ENCODE data around the gene MRPL17. TPM values are rescaled to one million over a fixed set of nuclear protein-coding genes. Genes with fewer than 3 reads are reported as not detected.

The MRPL17 gene
- total RNA-seq, 2 experiments from 2014 or later = 50.9 to 51.4 TPM

DNA sequence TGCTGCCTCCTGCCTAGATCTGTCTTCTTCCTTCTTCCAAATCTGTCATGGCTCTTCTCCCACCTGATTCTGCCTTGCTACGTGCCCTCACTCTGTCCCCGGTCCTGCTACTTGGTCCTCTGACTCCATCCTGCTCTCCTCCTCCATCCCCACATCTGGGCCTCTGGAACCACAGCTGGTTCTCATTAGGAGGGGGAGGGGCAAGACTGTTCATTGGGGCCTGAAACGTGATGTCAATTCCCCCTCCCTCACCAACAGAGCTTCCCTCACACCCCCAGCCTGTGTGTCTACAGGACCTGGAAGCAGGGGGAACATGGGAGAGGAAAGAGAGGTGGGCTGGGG lies 36.6 kb downstream of the MRPL17 start:
- DNase-seq (no peak), ATAC-seq (ENCODE audit: low read depth) (peak; percentile 4)
- Mint-ChIP-seq H3K36me3 (no peaks in the 10 kb centered on the region), H3K4me3 (no peak overlapping the region), H3K4me1 (peaks cover 2% of the 10 kb centered on the region), H3K27ac (no peak overlapping the region), H3K9me3 (no peaks in the 10 kb centered on the region), H3K27me3 (no peaks in the 10 kb centered on the region)
- POLR2A ChIA-PET = interaction anchor here (1.2 to 3.1 kb wide), 4 partner anchors 28 to 165 kb away, joined by 3 to 16 read pairs (median 6); partner anchors contain the start of genes TAF10 and TPP1

DNA sequence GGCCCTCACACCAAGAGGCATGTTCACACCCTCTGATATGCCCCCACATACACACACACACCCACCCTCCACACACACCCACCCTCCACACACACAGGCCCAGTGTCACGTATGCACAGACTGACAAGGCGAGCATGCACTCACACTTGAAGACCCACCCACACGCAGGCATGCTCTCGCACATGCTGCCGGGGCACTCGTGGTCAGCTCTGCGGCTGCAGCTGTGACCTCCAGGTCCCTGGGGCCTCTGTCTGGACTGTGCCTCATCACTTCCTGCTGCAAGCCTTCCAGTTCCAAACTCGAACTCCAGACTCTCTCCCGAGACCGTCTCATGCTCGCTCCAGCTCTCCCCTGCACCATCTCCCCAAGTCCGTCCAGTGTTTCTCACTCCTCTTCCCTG lies 37.1 kb downstream of the MRPL17 start:
- Mint-ChIP-seq H3K4me1 (peaks cover 2% of the 10 kb centered on the region), H3K27ac (no peak overlapping the region), H3K4me3 (no peak overlapping the region), H3K27me3 (no peaks in the 10 kb centered on the region), H3K36me3 (no peaks in the 10 kb centered on the region), H3K9me3 (no peaks in the 10 kb centered on the region)
- POLR2A ChIA-PET = interaction anchor here (1.2 to 1.4 kb wide), 2 partner anchors 34 to 100 kb away, joined by 3 to 7 read pairs; partner anchors contain the start of gene TAF10
- ATAC-seq (ENCODE audit: low read depth) (no peak), DNase-seq (no peak)

DNA sequence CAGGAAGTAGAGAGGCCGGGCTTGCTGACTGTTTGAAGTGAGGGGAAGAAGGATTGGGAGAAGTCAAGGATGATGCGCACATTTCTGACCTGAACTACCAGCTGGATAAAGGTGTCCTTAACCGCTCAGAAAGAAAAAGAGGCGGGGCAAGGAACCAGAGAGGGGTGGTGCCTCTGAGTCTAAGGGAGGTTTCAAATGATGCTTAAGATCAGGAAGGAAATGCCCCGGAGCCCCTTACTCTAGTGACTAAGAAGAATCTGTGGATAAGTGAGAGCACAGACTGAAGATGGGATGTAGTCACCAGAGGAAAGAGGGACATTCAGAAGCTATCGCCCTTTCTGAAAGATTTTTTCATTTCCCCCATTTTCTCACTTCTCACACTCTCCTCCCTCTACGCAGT lies 40.2 kb downstream of the MRPL17 start:
- Mint-ChIP-seq H3K9me3 (no peaks in the 10 kb centered on the region), H3K4me1 (peaks cover 8% of the 10 kb centered on the region), H3K4me3 (no peak overlapping the region), H3K27ac (no peak overlapping the region), H3K27me3 (no peaks in the 10 kb centered on the region), H3K36me3 (no peaks in the 10 kb centered on the region)
- POLR2A ChIA-PET = no interaction called here
- ATAC-seq (ENCODE audit: low read depth) (no peak), DNase-seq (no peak)

DNA sequence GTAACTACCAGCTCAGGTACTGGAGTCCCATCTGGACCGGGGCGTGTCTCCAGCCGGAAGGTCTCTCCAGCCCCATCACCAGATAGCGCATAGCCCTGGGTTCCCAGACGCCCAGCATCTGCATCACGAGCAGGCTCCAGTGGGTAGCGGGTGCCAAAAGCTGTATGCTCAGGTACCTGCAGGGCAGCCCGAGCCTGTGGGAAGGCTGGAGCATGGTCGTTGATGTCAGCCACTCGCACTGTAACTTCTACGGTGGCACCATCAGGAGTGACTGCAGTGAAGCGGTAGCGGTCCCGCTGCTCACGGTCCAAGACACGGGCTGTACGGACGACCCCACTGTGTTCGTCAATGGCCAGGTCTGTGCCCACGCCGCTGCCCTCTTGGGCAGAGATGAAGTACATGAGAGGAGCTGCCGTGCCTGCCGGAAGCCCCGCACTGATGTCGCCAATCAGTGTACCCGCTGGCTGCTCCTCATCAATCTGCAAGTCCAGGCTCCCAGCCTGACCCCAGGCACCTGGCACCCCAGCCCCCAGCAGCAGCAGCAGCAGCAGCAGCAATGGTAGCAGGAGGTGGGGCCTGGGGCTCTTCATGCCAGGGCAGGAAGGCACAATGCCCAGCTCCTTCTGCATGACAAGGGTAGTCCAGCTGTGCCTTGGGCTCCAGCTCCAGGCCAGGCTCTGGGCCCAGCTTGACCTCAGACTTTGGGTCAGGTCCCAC lies 42.0 kb downstream of the MRPL17 start:
- Mint-ChIP-seq H3K27me3 (no peaks in the 10 kb centered on the region), H3K27ac (no peak overlapping the region), H3K9me3 (no peaks in the 10 kb centered on the region), H3K36me3 (no peaks in the 10 kb centered on the region), H3K4me1 (peaks cover 8% of the 10 kb centered on the region), H3K4me3 (no peak overlapping the region)
- DNase-seq (no peak), ATAC-seq (ENCODE audit: low read depth) (no peak)
- POLR2A ChIA-PET = interaction anchor here (1.3 kb wide), 1 partner anchor 22 kb away, joined by 4 read pairs; the partner anchor contains the start of gene TPP1

DNA sequence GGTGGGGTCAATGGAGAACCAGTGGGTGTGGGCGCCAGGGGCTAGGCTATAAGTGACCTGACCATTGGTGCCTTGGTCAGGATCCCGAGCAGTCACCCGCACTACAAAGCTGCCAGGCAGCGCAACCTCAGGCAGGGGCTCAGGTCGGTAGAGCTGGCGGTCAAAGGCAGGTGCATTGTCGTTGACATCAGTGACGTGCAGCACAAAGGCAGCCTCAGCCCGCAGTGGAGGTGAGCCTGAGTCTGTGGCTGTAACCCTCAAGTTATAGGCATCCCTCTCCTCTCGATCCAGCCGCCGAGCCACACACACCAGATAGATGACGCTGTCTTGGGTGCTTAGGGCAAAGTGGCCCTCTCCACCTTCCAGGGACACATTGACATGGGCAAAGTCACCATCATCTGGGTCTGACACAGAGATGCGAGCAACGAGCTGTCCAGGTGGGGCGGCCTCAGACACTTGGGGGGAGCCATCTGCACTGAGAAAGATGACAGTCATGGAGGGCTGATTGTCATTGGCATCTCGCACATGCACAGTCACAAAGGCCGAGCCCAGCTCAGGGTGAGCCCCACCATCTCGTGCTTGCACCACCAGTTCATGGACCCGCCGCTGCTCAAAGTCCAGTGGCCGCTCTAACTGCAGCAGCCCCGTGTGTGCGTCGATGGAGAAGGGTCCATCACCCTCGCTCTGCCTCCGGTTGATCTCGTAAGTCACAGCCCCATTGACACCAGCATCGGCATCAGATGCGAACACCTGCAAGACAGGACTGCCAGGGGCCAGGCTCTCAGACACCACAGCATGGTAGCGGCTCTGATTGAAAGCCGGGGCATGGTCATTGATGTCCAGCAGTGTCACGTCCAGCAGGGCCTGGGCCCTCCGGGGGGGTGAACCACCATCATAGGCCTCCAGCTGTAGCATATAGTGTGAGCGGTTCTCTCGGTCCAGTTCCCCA lies 42.8 kb downstream of the MRPL17 start:
- Mint-ChIP-seq H3K4me1 (peaks cover 8% of the 10 kb centered on the region), H3K27ac (no peak overlapping the region), H3K4me3 (no peak overlapping the region), H3K36me3 (no peaks in the 10 kb centered on the region), H3K27me3 (no peaks in the 10 kb centered on the region), H3K9me3 (no peaks in the 10 kb centered on the region)
- DNase-seq (no peak), ATAC-seq (ENCODE audit: low read depth) (no peak)
- POLR2A ChIA-PET = no interaction called here

DNA sequence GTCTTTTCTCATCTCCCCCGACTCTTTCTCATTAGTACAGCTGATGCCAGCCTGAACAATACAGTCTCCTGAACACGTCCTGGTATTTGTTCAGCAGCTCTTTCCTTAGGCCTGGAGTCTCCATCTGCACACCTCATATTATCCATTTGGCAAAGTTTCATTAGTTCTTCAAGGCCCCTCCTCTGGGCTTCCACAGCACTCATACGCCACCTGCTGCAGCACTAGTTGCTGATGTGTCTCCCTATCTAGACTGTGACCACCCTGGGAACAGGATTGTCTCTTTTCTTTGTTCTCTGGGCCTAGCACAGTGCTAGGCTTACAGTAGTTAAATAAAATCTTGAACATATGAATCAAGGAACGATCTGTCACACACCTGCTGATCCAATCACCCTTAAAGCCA lies 44.7 kb downstream of the MRPL17 start:
- POLR2A ChIA-PET = interaction anchor here (1.4 kb wide), 2 partner anchors 11 to 20 kb away, joined by 3 to 5 read pairs; partner anchors contain the start of gene TPP1
- Mint-ChIP-seq H3K4me1 (peaks cover 5% of the 10 kb centered on the region), H3K9me3 (no peaks in the 10 kb centered on the region), H3K4me3 (no peak overlapping the region), H3K36me3 (no peaks in the 10 kb centered on the region), H3K27ac (no peak overlapping the region), H3K27me3 (no peaks in the 10 kb centered on the region)
- no peak for DNase-seq
- ATAC-seq (ENCODE audit: low read depth) = no peak

DNA sequence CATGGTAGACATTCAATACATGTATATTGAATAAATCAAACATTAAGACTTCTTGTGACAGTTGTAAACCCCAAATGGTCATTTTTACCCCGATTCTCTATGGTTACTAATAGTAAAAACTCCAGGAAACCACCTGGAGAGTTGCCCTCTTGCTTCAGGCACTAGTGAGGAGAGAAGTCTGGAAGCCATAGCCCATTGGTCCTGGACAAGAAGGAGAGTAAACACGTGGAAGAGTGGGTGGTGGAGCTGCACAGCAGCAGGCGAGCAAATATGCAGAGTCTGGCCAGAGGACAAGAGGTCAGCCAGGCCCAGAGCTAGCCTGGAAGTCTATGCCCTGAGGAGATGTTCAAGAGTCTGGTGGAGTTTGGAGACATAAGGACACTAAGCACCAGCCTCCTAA lies 45.3 kb downstream of the MRPL17 start:
- Mint-ChIP-seq H3K36me3 (no peaks in the 10 kb centered on the region), H3K4me3 (no peak overlapping the region), H3K4me1 (peaks cover 5% of the 10 kb centered on the region), H3K27ac (no peak overlapping the region), H3K9me3 (no peaks in the 10 kb centered on the region), H3K27me3 (no peaks in the 10 kb centered on the region)
- DNase-seq (no peak), ATAC-seq (ENCODE audit: low read depth) (no peak)
- POLR2A ChIA-PET = interaction anchor here (1.4 kb wide), 1 partner anchor 10 kb away, joined by 3 read pairs; no protein-coding TSS in a partner anchor

DNA sequence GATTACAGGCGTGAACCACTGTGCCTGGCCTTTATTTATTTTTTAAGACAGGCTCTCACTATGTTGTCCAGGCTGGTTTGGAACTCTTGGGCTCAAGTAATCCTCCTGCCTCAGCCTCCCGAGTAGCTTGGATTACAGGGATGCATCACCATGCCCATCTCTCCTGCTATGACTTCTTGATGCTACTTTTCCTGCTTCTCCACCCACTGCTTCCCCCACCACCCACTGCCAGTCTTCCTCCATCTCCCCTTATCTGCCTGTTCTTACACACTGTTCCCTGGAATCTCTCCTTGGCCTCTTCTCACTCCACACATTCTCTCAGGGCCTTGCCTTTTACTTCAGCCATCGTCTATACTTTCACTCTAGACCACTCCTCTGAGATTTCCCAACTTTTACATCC lies 46.7 kb downstream of the MRPL17 start:
- DNase-seq = no peak
- POLR2A ChIA-PET = no interaction called here
- no peak for ATAC-seq (ENCODE audit: low read depth)
- Mint-ChIP-seq H3K4me3 (no peak overlapping the region), H3K27me3 (no peaks in the 10 kb centered on the region), H3K9me3 (no peaks in the 10 kb centered on the region), H3K27ac (no peak overlapping the region), H3K36me3 (no peaks in the 10 kb centered on the region), H3K4me1 (peaks cover 7% of the 10 kb centered on the region)

DNA sequence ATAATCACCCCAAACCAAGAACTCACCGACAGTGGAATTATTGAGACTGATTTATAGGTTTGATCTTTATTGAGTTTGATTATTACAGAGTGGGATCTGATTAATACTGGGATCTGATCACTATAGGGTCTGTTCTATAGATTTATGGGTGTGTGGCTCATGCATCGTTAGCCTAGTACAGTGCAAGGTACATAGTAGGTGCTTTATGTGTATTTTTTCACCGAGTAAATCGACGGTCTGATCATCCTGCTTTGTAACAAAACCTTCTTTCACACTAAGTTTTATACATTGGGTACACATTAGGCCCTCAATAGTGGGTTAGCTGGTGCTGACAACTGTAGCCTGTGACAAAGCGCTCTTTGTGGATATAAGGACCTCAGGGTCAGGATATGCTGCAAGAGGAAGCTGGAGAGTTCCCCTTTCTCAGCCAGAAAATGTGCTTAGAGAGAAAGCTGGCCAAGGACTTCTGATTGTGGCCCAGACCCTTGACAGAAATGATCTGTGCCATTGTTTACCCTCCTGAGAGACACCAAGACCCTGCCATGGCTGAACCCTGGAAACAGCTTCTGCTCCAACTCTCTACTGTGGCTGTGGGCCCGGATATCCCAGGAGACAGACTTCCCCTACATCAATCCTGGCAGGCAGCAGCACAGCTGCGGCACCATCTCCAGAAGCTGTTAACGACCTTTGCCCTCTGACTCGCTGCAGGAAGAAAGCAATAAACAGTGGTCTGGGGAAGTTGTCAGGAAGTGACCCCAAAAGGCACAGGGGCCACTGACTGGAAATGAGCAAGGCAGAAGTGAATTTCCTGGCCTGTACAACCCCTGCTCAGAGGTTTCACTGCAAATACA lies 47.8 kb downstream of the MRPL17 start:
- peaks cover 7% of the 10 kb centered on the region for H3K4me1 Mint-ChIP-seq
- no peak for ATAC-seq (ENCODE audit: low read depth)
- POLR2A ChIA-PET = no interaction called here

DNA sequence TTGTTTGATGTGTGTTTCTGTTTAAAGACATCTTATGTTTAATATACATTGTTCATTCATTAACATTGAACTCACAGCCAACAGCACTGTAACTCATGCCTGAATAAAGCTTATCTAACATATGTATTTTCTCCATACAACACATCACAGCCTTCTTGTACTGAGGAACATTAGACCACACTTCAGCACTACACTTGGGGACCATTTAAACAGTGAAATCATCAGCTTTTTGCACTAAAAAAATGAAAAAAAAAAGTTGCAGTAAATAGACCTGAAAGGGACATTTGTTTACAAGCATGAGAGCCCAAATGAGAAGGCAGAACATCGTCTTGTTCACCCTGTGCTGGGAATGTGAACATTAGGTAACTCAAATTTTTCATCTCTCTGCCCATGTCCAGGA lies 48.6 kb downstream of the MRPL17 start:
- H3K36me3 Mint-ChIP-seq = no peaks in the 10 kb centered on the region
- no peaks in the 10 kb centered on the region for H3K27me3 Mint-ChIP-seq
- DNase-seq (no peak), ATAC-seq (ENCODE audit: low read depth) (no peak)
- POLR2A ChIA-PET = no interaction called here
- H3K4me3 Mint-ChIP-seq = no peak overlapping the region
- H3K27ac Mint-ChIP-seq = no peak overlapping the region
- no peaks in the 10 kb centered on the region for H3K9me3 Mint-ChIP-seq
- H3K4me1 Mint-ChIP-seq = peaks cover 6% of the 10 kb centered on the region

More for the DNA sequence above, 47.8 kb downstream of the MRPL17 start:
- no peak overlapping the region for H3K27ac Mint-ChIP-seq
- DNase-seq = no peak
- H3K36me3 Mint-ChIP-seq = no peaks in the 10 kb centered on the region
- no peak overlapping the region for H3K4me3 Mint-ChIP-seq
- H3K9me3 Mint-ChIP-seq = no peaks in the 10 kb centered on the region
- no peaks in the 10 kb centered on the region for H3K27me3 Mint-ChIP-seq

DNA sequence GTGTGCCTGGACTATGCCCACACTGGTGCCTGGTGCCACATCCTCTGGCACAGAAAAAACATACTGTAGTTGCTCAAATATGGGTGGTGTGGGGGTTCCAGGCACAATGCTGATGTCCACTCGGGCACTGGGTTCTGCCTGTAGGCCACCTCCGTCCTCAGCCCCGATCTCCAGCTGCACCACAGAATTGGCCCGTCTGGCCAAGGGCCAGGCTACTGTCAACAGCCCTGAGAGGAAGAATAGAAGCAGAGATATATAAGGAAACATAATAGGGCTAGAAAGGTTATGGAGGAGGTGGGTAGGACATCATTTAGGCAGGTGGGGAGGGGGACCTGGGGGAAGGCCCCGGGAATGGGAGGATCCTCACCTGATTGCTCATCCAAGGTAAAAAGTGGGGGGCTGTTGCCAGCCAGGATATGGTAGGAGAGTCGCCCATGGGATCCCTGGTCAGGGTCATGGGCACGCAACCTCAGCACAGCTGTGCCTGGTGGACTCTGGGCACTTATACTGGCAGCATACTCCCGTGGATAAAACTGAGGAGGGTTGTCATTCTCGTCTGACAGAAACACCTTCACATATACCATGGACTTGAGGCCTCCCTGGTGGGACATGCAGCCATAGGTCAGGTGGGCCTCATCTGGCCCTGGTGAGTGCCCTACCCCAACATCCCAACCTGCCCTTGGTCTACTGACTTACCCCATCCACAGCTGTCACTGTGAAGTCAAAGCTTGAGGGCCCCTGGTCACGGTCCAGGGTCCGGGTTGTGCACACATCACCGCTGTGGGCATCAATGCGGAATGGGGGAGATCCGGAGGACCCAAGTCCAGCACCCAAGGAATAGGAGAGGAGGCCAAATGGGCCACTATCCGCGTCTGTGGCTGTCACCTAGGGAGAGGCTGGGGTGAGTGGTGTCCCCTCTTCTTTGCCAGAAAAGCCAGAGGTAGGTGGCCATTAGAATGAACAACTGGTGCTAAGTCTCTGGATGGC lies 49.4 kb downstream of the MRPL17 start:
- DNase-seq (no peak), ATAC-seq (ENCODE audit: low read depth) (no peak)
- POLR2A ChIA-PET = interaction anchor here (1.8 kb wide), 1 partner anchor 22 kb away, joined by 4 read pairs; the partner anchor contains the start of gene TAF10
- Mint-ChIP-seq H3K27me3 (no peaks in the 10 kb centered on the region), H3K4me1 (peaks cover 2% of the 10 kb centered on the region), H3K9me3 (no peaks in the 10 kb centered on the region), H3K27ac (no peak overlapping the region), H3K36me3 (no peaks in the 10 kb centered on the region), H3K4me3 (no peak overlapping the region)
